C4-2B (cell line): Measurements from ENCODE around the gene PLA2G4F.

Source experiments
- ZFX ChIP-seq: fragments of 450-650 bp; IDR thresholded peaks from 2 replicates; pipeline ENCODE4 v1.6.1; 2017
- TF ChIP-seq, protein P1 (sequence below): fragments of 450-650 bp; conservative IDR thresholded peaks from 2 replicates; pipeline ENCODE4 v1.5.1; 2017; ENCODE audit warnings: mild to moderate bottlenecking

DNA sequence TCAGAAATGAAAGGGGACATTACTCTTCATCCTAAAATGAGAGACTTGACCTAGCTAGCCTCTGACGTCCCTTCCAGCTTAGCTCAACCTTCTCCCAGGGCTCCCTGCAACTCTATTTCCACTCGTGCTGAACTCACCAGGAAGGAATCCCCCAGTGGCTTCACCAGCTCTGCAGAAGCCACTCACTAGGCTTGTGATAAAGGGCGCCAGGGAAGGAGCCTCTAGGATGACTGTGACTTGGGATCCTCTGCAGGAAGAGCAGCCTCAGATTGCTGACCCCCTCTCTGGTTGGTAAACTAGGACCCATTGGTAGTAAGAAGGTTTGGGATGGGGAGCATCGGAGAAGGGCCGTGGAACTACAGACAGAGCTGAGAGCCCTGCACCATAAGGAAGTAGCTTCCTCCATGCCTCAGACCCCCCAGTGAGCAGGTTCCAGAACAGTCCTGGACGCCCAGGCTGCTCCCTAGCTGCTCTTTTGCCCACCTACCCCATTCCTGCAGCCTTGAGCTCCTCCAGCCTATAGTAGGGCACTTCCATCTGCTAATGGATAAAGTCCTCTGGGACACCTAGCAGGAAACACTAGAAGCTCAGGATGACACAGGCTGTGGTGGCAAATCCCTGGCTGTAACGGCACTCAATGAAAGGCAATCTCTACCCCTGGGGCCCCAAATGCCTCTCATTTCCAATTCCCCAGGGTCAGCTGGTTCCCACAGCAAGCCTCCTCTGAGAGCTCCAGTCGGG lies 26.0 kb downstream of the PLA2G4F start:
- TF ChIP-seq, protein P1, sequence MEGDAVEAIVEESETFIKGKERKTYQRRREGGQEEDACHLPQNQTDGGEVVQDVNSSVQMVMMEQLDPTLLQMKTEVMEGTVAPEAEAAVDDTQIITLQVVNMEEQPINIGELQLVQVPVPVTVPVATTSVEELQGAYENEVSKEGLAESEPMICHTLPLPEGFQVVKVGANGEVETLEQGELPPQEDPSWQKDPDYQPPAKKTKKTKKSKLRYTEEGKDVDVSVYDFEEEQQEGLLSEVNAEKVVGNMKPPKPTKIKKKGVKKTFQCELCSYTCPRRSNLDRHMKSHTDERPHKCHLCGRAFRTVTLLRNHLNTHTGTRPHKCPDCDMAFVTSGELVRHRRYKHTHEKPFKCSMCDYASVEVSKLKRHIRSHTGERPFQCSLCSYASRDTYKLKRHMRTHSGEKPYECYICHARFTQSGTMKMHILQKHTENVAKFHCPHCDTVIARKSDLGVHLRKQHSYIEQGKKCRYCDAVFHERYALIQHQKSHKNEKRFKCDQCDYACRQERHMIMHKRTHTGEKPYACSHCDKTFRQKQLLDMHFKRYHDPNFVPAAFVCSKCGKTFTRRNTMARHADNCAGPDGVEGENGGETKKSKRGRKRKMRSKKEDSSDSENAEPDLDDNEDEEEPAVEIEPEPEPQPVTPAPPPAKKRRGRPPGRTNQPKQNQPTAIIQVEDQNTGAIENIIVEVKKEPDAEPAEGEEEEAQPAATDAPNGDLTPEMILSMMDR, result no peak
- TF ChIP-seq ZFX, result no peak
